ENCODE data around the gene CKAP5.
"Not testable (repeated sequence)": the region's sequence is repeated elsewhere in the genome, so short reads cannot be mapped to it uniquely, and the experiment has no call there.

CKAP5 gene

GRCh38 chr11:46727952-46728658 lies 118.0 kb downstream of the CKAP5 start:
- DNase-seq (ENCODE audit: low read depth in 2 of 2, low spot score in 1 of 2), result no peak

DNA sequence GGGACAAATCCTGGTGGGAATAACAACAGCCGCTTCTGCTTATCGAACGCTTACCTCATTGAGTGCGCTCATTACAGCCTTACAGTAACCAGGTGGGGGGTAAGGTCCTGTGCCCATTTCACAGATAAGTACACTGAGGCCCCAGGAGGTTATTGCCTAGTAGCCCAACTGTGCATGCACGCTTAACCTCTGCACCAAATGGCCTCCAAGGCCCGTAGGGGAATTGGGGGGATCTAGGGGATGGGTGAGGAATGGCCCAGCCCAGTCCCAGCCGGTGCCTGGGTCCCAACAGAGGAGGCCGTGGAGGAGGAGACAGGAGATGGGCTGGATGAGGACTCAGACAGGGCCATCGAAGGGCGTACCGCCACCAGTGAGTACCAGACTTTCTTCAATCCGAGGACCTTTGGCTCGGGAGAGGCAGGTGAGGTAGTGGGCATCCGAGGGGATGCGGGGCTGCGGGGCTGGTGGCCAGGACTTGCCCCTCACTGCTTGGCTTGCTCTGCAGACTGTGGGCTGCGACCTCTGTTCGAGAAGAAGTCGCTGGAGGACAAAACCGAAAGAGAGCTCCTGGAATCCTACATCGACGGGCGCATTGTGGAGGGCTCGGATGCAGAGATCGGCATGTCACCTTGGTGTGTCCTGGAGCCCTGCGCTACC lies 119.7 kb downstream of the CKAP5 start:
- DNase-seq (ENCODE audit: low read depth in 2 of 2, low spot score in 1 of 2), result no peak

DNA sequence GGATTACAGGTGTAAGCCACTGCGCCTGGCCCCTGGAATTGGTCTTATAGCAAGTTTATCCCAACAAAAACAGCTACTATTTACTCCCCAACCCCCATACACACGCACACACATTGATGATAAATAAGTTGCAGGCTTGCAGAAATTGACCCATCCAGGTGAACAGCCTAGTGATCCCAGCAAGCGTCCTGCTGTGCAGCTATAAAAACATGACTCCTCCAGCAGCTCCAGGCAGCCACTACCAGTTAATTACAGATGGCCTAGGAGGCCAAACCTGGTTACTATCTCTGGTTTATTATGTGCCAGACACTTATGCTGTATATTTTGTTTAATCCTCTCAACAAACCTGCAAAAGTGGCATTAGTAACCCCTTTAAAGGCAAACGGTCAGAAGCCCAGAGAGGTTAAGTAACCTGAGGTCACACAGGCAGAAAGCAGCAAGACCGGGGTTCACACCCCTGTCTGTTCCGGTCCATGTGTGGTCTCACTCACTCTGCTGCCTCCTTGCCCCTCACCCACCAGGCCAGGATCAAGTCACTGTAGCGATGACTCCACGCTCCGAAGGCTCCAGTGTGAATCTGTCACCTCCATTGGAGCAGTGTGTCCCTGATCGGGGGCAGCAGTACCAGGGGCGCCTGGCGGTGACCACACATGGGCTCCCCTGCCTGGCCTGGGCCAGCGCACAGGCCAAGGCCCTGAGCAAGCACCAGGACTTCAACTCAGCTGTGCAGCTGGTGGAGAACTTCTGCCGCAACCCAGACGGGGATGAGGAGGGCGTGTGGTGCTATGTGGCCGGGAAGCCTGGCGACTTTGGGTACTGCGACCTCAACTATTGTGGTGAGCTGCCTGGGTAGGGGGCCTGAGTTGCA lies 120.5 kb downstream of the CKAP5 start:
- DNase-seq (ENCODE audit: low read depth in 2 of 2, low spot score in 1 of 2), result no peak

DNA sequence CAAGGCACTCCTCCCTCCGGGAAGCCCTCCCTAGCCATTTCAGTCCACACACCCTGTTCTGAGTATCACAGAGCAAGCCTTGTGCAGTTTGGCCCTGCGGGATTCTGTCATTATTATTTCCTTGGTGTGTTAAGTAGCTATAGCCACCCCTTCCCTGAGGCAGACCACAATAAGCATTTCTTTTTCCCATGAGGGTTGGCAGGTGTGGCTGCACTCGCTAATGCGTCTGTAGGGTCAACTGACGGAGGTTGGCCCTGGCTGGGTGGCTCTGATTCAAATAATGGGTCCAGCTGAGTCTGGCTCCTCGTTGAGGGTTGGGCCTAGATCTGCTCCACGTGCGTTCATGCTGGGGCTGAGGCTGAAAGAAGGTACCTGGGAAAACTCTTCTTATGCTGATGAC lies 122.0 kb downstream of the CKAP5 start:
- DNase-seq (ENCODE audit: low read depth in 2 of 2, low spot score in 1 of 2), result no peak

GRCh38 chr11:46723359-46723680 lies 122.8 kb downstream of the CKAP5 start:
- DNase-seq (ENCODE audit: low read depth in 2 of 2, low spot score in 1 of 2), result no peak

GRCh38 chr11:46722566-46723358 lies 123.3 kb downstream of the CKAP5 start:
- no peak for DNase-seq (ENCODE audit: low read depth in 2 of 2, low spot score in 1 of 2)

GRCh38 chr11:46721286-46721685 lies 124.8 kb downstream of the CKAP5 start:
- DNase-seq (ENCODE audit: low read depth in 2 of 2, low spot score in 1 of 2), result no peak

GRCh38 chr11:46719543-46720218 lies 126.4 kb downstream of the CKAP5 start:
- no peak for DNase-seq (ENCODE audit: low read depth in 2 of 2, low spot score in 1 of 2)

- DNase-seq (ENCODE audit: low read depth in 2 of 2, low spot score in 1 of 2), result no peak
Observed at GRCh38 chr11:46719048-46719542, 127.0 kb downstream of the CKAP5 start, which contains the start of gene F2. TSS of gene F2 (plus strand) at chr11:46719213. CDS start at chr11:46719236, 23 bp downstream.

DNA sequence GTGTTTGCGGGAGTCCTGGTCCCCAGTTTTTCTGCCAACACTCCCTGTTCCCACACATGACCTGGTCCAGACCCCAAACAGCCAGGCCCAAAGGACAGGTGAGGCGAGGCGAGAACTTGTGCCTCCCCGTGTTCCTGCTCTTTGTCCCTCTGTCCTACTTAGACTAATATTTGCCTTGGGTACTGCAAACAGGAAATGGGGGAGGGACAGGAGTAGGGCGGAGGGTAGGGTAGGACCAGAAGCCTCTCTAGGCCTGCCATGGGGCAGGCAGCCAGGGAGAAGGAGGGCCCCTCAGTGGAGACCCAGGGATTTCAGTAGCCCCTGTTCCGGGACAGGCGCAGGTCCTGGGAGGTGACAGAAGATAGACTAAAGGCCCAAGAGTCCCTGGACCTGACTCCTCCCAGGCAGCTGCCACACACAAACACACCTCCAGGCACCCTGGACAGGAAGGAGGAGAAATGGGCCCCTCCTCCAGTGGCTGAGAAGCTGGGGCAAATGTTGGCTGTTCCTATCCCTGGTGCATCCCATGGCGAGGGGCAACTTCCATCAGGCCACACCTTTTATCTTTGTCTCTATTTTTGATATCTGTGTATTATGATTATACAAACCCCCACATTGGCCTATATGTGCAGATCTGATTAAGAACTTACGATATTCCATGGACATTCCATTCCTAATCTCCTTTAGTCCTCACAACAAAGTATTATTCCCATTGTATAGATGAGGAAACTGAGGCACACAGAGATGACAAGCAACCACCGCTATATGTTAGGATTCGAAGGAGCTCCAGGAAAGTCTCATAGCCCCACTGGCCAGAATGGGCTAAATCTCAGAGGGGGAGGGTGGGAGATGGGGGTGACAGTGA lies 127.7 kb downstream of the CKAP5 start:
- DNase-seq (ENCODE audit: low read depth in 2 of 2, low spot score in 1 of 2), result no peak

GRCh38 chr11:46717825-46718154 lies 128.3 kb downstream of the CKAP5 start:
- DNase-seq (ENCODE audit: low read depth in 2 of 2, low spot score in 1 of 2), result not testable (repeated sequence)

DNA sequence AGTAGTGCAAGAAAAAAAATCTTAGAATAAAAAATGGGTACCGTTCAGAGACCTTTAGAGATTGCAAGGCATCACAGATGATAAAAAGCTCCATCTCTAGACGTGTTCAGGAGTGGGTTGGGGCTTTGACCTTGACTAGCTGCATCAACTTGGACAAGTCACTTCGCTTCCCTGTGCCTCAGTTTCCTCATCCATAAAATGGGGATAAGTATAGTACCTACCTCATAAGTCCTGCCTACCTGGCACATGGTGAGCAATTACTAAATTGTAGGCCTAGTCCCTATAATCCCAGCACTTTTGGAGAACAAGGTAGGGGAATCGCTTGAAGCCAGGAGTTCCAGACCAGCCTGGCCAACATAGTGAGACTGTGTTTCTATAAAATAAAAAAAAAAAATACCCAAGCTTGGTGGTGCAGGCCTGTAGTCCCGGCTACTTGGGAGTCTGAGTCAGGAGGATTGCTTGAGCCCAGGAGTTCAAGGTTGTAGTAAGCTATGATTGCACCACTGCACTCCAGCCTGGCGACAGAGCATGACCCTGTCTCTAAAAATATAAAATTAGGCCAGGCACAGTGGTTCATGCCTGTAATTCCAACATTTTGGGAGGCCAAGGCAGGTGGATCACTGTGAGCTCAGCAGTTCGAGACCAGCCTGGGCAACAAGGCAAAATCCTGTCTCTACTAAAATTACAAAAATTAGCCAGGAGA lies 133.1 kb downstream of the CKAP5 start:
- no peak for DNase-seq (ENCODE audit: low read depth in 2 of 2, low spot score in 1 of 2)

DNA sequence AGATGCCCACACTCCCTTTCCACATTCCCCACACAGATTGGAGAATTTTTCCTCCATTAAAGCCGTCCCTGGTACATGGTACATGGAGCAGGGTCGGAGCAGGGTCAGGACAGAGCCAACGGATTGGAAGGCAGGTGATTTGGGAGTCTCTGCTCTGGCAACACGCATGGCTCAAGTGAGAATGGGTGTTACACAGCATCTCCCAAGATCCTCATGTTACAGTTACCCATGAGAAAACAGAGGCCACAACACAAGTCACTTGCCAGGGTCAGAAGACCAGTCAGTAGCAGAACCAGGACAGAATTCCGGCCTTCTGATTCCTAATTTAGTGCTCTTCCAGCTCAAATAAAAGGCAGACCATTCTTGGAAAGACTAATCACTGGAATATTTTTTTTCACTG lies 134.8 kb downstream of the CKAP5 start:
- no peak for DNase-seq (ENCODE audit: low read depth in 2 of 2, low spot score in 1 of 2)

DNA sequence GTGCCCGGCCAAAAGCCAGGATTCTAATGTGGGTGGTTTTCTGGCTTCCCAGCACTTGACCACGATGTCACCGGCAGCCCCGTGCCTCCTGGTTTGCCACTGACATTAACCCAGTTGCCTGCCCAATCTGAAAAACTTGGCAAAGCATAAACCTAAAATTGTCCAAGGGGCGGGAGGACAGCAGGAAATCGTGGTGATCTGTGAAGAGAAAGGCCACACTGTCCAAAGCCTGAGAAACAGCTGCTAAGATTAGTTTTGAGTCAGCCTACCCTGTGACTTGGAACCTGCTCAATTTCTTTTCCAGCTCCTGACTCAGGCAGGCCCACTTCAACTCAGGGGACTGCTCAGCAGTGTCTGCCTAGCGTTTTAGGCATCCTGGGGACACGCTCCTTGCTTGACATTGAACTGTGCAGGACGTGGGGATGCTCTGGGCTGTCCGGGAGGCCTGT lies 135.2 kb downstream of the CKAP5 start:
- no peak for DNase-seq (ENCODE audit: low read depth in 2 of 2, low spot score in 1 of 2)

DNA sequence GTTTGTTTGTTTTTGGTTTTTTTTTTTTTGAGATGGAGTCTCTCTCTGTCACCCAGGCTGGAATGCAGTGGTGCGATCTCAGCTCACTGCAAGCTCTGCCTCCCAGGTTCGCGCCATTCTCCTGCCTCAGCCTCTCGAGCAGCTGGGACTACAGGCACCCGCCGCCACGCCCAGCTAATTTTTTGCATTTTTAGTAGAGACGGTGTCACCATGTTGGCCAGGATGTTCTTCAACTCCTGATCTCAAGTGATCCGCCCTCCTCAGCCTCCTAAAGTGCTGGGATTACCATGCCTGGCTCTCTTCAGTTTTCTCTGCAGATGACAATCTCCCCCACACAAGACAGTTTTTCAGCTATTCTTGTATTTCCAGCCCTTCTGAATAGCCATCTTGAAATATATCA lies 136.7 kb downstream of the CKAP5 start:
- DNase-seq (ENCODE audit: low read depth in 2 of 2, low spot score in 1 of 2), result not testable (repeated sequence)

DNA sequence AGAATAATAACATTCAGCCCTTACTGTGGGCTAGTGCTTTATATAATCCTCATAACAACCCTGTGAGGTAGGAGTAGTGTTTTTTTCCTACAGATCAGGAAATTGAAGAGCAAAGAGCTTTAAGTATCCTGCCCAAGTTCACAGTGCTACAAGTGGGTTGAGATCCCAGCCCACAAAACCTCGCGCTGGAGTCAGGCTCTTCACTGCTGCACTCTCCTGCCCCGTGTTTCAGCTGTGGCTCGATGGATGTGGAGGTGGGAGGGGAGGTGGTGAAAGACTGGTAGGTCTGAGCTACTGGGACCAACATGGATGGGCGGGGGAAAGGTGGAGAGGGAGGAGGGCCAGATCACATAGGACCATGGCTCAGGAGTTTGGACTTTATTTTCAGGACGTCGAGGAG lies 139.2 kb downstream of the CKAP5 start:
- DNase-seq (ENCODE audit: low read depth in 2 of 2, low spot score in 1 of 2), result no peak

DNA sequence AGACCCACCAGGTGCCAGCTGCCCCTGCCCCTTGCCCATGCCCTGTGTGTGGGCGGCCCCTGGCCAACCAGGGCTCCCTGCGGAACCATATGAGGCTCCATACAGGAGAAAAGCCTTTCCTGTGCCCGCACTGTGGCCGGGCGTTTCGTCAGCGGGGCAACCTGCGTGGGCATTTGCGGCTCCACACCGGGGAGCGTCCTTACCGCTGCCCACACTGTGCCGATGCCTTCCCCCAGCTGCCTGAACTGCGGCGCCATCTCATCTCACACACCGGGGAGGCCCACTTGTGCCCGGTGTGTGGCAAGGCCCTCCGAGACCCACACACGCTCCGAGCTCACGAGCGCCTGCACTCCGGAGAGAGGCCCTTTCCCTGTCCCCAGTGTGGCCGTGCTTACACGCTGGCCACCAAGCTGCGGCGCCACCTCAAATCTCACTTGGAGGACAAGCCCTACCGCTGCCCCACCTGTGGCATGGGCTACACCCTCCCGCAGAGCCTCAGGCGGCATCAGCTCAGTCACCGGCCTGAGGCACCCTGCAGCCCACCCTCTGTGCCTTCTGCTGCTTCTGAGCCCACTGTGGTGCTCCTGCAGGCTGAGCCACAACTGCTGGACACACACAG lies 140.9 kb downstream of the CKAP5 start:
- no peak for DNase-seq (ENCODE audit: low read depth in 2 of 2, low spot score in 1 of 2)

DNA sequence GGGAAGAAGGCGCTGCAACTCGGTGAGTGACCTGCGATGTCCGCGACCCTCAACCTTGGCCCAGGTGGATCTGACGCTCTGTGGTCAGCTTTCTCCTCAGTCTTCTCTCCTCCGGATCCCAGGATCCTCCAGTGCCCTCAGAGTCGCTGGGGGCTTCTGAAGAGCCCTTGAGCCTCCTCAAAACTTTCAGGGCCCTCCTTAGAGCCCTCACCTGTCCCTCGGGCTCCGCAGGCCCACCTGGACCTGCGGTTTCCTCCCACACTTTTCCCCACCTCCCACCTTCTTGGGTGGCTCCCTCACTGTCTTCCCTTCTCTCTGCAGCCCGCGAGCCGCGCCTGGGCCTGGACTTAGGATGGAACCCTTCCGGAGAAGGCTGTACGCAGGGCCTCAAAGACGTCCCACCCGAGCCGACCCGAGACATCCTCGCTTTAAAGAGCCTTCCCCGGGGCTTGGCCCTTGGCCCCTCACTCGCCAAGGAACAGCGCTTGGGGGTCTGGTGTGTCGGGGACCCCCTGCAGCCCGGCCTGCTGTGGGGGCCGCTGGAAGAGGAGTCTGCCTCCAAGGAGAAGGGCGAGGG lies 144.9 kb downstream of the CKAP5 start:
- no peak for DNase-seq (ENCODE audit: low read depth in 2 of 2, low spot score in 1 of 2)

Measured in stimulated activated CD8-positive, alpha-beta memory T cell treated with anti-CD3 and anti-CD28 coated beads, Interleukin-4, amount 100 ng/mL, for 1 hour (primary cell).